G401.6 (cell line): ENCODE data around the gene CBFB.
"Not testable (repeated sequence)": the region's sequence is repeated elsewhere in the genome, so short reads cannot be mapped to it uniquely, and the experiment has no call there.

Experiments used
- FAIRE-seq: peaks from 2 replicates; lab custom pipeline; 2012; peaks lifted over from hg19 to GRCh38; lab: Jason Lieb, UNC

The CBFB gene

GRCh38 chr16:67098599-67098998, 69.7 kb downstream of the CBFB start:
- no peak for FAIRE-seq

- FAIRE-seq = peak; percentile 89
Measured at GRCh38 chr16:67100569-67101310, 71.8 kb downstream of the CBFB start.

- no peak for FAIRE-seq
Measured at GRCh38 chr16:67101311-67102082, 72.5 kb downstream of the CBFB start.

- no peak for FAIRE-seq
Measured at GRCh38 chr16:67104061-67104460, 75.1 kb downstream of the CBFB start.

- FAIRE-seq = no peak
Measured at GRCh38 chr16:67104845-67105244, 75.9 kb downstream of the CBFB start.

- FAIRE-seq = no peak
Measured at GRCh38 chr16:67105246-67105645, 76.3 kb downstream of the CBFB start.

GRCh38 chr16:67105881-67106280, 76.9 kb downstream of the CBFB start:
- no peak for FAIRE-seq

GRCh38 chr16:67108489-67108888, 79.5 kb downstream of the CBFB start:
- no peak for FAIRE-seq

- no peak for FAIRE-seq
Measured at GRCh38 chr16:67108931-67109406, 80.0 kb downstream of the CBFB start.

- FAIRE-seq = no peak
Measured at GRCh38 chr16:67109407-67110135, 80.6 kb downstream of the CBFB start, which contains the start of gene PHAF1. Gene PHAF1, plus strand, starts transcription at chr16:67109941. Its CDS starts 235 bp downstream, at chr16:67110176.

GRCh38 chr16:67111951-67112444, 83.0 kb downstream of the CBFB start:
- FAIRE-seq = no peak

- FAIRE-seq = no peak
Measured at GRCh38 chr16:67112591-67113399, 83.8 kb downstream of the CBFB start.

- no peak for FAIRE-seq
Measured at GRCh38 chr16:67114793-67115192, 85.8 kb downstream of the CBFB start.

- FAIRE-seq = no peak
Measured at GRCh38 chr16:67115639-67116038, 86.7 kb downstream of the CBFB start.

GRCh38 chr16:67116388-67117311, 87.7 kb downstream of the CBFB start:
- no peak for FAIRE-seq

- FAIRE-seq = no peak
Measured at GRCh38 chr16:67117716-67118115, 88.8 kb downstream of the CBFB start.

GRCh38 chr16:67120025-67120424, 91.1 kb downstream of the CBFB start:
- FAIRE-seq = no peak

- not testable (repeated sequence) for FAIRE-seq
Measured at GRCh38 chr16:67122799-67123198, 93.8 kb downstream of the CBFB start.

GRCh38 chr16:67128417-67128816, 99.5 kb downstream of the CBFB start:
- no peak for FAIRE-seq

GRCh38 chr16:67128887-67129286, 99.9 kb downstream of the CBFB start:
- FAIRE-seq = no peak

GRCh38 chr16:67129422-67129821, 100.5 kb downstream of the CBFB start:
- FAIRE-seq = no peak
